Neutrophil (primary cell): ENCODE data around the gene P3H3.

ENCODE experiments used
- H3K27ac ChIP-seq: fragments of 200-600 bp; sonication (generic); 2 replicates; pipeline ENCODE4 v1.5.1; 2016; ENCODE audit warnings: mild to moderate bottlenecking, moderate library complexity
- H3K27me3 ChIP-seq: fragments of 200-600 bp; sonication (generic); 2 replicates; pipeline ENCODE4 v1.6.0; 2016; ENCODE audit warnings: mild to moderate bottlenecking
- H3K36me3 ChIP-seq: fragments of 200-600 bp; sonication (generic); 2 replicates; pipeline ENCODE4 v1.5.1; 2017
- H3K4me1 ChIP-seq, 2 experiments: fragments of 200-600 bp in 1 of 2; sonication (generic) in 1 of 2; 1 replicate in 1 of 2; 2 replicates in 1 of 2; pipeline versions ENCODE4 v1.5.1 to v1.6.1; 2013 to 2016; ENCODE audit warnings: low read depth in 1 of 2, low read length in 1 of 2, mild to moderate bottlenecking in 1 of 2, moderate library complexity in 1 of 2; ENCODE audit not compliant: control insufficient read depth in 1 of 2, insufficient read depth in 1 of 2
- H3K4me3 ChIP-seq, 2 experiments: fragments of 200-600 bp in 1 of 2; sonication (generic) in 1 of 2; 1 replicate in 1 of 2; 2 replicates in 1 of 2; pipeline ENCODE4 v1.5.1; 2013 to 2016; ENCODE audit warnings: low read depth in 1 of 2, low read length in 1 of 2, mild to moderate bottlenecking in 1 of 2, moderate library complexity in 1 of 2
- H3K9me3 ChIP-seq: fragments of 200-600 bp; sonication (generic); 2 replicates; pipeline ENCODE4 v1.5.1; 2016
- TF ChIP-seq, protein P1 (sequence below): fragments of 200-600 bp; sonication (generic); IDR thresholded peaks from 2 replicates; pipeline ENCODE4 v1.5.1; 2016; ENCODE audit warnings: antibody characterized with exemption

The P3H3 gene

DNA sequence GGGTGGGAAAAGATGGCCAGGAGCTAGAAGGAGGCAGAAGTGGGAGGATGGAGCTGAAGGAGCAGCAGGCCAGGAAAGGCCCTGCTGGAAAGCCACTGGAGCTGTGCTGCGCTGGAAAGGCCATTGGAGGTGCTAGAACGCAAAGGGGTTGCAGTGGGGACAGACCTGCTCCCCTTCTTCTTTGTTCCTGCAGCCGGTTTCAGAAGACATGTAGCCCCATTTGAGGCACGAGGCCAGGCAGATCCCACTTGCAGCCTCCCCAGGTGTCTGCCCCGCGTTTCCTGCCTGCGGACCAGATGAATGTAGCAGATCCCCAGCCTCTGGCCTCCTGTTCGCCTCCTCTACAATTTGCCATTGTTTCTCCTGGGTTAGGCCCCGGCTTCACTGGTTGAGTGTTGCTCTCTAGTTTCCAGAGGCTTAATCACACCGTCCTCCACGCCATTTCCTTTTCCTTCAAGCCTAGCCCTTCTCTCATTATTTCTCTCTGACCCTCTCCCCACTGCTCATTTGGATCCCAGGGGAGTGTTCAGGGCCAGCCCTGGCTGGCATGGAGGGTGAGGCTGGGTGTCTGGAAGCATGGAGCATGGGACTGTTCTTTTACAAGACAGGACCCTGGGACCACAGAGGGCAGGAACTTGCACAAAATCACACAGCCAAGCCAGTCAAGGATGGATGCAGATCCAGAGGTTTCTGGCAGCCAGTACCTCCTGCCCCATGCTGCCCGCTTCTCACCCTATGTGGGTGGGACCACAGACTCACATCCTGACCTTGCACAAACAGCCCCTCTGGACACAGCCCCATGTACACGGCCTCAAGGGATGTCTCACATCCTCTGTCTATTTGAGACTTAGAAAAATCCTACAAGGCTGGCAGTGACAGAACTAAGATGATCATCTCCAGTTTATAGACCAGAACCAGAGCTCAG, 8.8 kb upstream of the P3H3 start:
- H3K36me3 ChIP-seq = no peaks in the 10 kb centered on the region
- H3K4me1 ChIP-seq = peaks cover 25 to 27% of the 10 kb centered on the region in 2 experiments
- H3K9me3 ChIP-seq = no peaks in the 10 kb centered on the region

DNA sequence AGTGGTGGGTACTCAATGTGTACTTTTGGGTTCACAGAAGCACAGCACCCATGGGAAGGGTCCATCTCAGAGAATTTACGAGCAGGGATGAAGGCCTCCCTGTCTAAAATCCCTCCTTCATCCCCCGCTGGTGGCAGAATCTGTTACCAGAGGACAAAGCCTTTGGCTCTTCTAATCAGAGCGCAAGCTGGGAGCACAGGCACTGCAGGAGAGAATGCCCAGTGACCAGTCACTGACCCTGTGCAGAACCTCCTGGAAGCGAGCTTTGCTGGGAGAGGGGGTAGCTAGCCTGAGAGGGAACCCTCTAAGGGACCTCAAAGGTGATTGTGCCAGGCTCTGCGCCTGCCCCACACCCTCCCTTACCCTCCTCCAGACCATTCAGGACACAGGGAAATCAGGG, 8.0 kb upstream of the P3H3 start:
- H3K27ac ChIP-seq = no peak overlapping the region
- peaks cover 37% of the 10 kb centered on the region for H3K27me3 ChIP-seq
- H3K4me3 ChIP-seq = no peak overlapping the region
- H3K36me3 ChIP-seq = no peaks in the 10 kb centered on the region
- H3K9me3 ChIP-seq = no peaks in the 10 kb centered on the region
- TF ChIP-seq, protein P1, sequence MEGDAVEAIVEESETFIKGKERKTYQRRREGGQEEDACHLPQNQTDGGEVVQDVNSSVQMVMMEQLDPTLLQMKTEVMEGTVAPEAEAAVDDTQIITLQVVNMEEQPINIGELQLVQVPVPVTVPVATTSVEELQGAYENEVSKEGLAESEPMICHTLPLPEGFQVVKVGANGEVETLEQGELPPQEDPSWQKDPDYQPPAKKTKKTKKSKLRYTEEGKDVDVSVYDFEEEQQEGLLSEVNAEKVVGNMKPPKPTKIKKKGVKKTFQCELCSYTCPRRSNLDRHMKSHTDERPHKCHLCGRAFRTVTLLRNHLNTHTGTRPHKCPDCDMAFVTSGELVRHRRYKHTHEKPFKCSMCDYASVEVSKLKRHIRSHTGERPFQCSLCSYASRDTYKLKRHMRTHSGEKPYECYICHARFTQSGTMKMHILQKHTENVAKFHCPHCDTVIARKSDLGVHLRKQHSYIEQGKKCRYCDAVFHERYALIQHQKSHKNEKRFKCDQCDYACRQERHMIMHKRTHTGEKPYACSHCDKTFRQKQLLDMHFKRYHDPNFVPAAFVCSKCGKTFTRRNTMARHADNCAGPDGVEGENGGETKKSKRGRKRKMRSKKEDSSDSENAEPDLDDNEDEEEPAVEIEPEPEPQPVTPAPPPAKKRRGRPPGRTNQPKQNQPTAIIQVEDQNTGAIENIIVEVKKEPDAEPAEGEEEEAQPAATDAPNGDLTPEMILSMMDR = no peak
- H3K4me1 ChIP-seq = peaks cover 25 to 27% of the 10 kb centered on the region in 2 experiments

More for the DNA sequence above, 8.8 kb upstream of the P3H3 start:
- TF ChIP-seq, protein P1 = no peak
- H3K4me3 ChIP-seq = no peak overlapping the region
- peaks cover 31% of the 10 kb centered on the region for H3K27me3 ChIP-seq
- no peak overlapping the region for H3K27ac ChIP-seq

DNA sequence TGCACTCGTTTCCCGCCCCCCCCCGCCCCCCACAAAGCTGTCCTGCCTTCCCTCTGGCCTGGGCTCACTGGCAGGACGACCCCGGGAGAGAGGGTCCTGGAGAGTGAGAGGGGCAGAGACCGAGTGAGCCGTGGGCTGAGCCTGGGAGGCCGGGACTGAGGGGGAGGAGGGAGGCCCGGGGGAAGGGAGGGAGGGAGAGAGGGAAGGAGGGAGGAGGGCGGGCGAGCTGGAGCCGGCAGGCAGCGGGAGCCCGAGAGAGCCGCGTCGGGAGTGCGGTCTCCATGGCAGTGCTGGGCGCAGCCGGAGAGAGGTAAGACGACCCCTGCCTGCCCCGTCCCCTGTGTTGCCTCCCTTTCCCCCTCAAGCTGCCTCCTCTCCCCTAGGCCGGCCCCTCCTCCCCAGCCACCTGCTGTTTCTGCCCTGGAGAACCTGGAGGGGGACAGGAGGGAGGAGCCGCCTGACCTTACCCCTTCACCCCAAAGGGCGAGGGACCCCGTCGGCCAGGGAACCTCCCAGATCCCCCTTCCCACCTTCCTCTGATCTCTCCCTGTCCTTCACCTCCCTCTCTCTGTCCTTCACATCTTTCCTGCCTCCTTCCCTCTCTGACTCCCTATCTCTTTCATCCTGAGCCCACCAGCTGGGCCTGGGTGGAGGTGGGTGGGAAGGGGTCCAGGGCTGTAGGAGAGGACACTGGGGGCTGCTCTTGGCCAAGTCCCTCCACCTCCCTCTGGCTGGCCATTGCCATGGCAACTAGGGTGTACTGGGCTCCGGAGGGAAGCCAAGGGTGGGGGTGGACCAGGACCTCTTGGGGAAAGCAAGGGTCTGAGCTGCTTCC, 6.4 kb upstream of the P3H3 start, which contains the start of gene GPR162:
TSS of gene GPR162 (plus strand) at position 231 of the 835 bp plus-strand sequence. CDS start 2,078 bp downstream, outside the sequence.
- peaks cover 12 to 19% of the 10 kb centered on the region in 2 experiments for H3K4me1 ChIP-seq
- H3K27me3 ChIP-seq = peaks cover 53% of the 10 kb centered on the region
- no peaks in the 10 kb centered on the region for H3K9me3 ChIP-seq
- H3K36me3 ChIP-seq = no peaks in the 10 kb centered on the region
- peak within 1 kb of the TSS; percentile 43 to 65 for H3K4me3 ChIP-seq
- H3K27ac ChIP-seq = peak within 1 kb of the TSS; percentile 44
- TF ChIP-seq, protein P1 = no peak

DNA sequence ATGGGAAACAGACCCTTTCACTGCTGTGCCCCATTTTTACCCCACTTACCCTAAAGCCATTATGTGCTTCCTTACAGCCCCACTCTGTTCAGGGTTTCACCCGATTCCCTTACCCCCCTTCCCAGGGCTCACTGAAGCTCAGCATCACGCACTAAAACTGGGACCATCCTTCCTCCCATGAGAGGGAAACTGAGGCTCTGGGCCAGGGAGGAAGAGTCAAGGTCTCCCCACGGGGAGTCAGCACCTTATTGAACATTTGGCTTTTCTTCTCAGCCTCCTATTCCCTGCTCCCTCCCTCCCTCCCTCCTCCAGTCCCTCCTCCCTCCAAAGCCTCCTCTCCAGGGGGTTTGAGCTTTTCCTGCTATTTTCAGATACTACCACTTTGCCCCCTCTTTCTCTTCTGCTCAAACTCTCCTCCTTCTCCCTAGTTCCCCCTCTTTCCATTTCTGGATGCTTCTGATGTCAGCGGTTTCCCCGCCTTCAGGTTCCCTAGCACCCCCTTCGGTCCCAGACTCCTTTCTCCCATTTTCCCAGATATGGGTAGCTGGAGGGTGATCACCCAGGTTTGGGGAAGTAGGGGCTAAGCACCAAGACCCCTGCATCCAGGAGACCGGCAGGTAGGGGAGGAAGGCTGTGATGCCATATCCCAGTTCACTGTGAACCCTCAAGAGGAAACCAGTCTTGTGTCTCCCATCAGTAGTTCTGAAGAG, 5.6 kb upstream of the P3H3 start:
- no peak overlapping the region for H3K27ac ChIP-seq
- peaks cover 16 to 19% of the 10 kb centered on the region in 2 experiments for H3K4me1 ChIP-seq
- H3K9me3 ChIP-seq = no peaks in the 10 kb centered on the region
- peaks cover 61% of the 10 kb centered on the region for H3K27me3 ChIP-seq
- H3K4me3 ChIP-seq = peak overlapping the region in 1 of 2 experiments; percentile 43
- no peaks in the 10 kb centered on the region for H3K36me3 ChIP-seq
- TF ChIP-seq, protein P1 = no peak
